NCI-H2196 (cell line): ENCODE results near the gene DHRS7C.
A peak's percentile ranks its signal among the peaks of the same experiment; 100 is the strongest.

Experiments used
- DNase-seq: peaks from one replicate; lab custom pipeline; 2025; ENCODE audit not compliant: unreplicated experiment; lab: John Stamatoyannopoulos, UW

Gene DHRS7C

DNA sequence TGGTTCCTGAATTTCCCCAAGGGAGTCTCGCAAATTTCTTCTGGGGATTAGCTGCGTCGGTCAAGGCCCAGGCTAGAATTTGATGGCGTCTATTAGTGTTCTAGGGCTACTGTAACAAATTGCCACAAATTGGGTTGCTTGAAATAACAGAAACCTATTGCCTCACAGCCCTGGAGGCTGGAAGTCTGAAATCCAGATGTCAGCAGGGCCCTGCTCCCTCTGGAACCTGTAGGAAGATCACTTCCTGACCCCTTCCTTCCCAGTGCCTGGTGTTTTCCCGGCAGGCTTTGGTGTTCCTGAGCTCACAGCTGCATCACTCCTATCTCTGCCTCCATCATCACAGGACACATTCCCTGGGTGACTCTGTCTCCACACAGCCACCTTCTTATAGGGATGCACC lies 24.4 kb downstream of the DHRS7C start:
- no peak for DNase-seq

DNA sequence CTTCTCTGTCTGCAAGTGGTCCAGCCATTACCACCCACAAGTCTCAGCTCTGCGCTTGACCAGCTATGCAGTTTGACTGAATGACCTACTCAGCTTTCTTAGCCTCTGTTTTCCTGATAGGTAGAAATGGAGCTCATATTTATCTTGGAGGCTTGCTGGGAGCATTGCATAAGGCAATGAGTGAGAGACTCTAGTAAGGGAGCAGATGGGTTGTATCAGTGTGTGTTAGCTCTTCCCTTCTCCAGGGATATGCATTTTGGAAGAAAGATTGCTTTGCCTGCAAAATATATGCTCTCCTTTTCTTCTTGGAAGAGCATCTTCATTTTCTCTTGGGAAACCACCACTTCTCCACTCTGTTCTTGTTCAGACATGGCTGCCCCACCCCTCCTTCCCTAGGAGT lies 26.1 kb downstream of the DHRS7C start:
- no peak for DNase-seq

DNA sequence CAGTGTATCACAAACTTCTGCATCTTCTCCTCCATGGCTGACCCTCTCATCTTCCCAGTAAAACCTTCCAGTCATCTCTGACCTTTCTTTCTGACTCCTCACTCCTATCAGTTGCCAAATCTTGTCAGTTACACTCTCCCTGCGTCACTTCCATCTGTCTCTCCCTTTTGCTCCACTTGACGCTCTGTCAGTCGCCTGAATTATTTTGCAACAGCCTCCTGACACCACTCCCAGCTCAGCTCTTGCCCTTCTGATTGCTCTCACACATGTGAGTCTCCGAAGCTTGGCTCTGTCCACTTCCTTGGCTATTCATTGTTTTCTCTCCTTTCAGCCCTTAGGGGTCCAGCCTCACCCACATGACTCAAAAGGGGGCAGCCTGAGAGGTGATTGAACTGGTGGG lies 27.7 kb downstream of the DHRS7C start:
- no peak for DNase-seq

DNA sequence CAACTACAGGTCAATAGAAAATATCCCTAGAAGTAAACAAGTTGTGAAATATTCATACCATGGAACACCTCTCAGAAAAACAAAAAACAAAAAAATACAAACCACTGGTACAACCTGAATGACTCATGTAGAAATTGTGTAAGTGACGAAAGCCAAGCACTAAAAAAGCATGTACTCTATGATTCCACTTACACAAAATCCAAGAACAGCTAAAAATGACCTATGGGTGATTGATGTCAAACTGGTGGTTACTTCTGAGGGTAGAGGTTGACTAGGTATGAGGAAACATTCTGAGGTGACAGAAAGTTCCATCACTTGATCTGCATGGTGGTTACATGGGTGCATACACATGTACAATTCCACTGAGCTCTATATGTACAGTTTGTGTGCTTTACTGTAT lies 31.1 kb downstream of the DHRS7C start:
- DNase-seq = no peak

DNA sequence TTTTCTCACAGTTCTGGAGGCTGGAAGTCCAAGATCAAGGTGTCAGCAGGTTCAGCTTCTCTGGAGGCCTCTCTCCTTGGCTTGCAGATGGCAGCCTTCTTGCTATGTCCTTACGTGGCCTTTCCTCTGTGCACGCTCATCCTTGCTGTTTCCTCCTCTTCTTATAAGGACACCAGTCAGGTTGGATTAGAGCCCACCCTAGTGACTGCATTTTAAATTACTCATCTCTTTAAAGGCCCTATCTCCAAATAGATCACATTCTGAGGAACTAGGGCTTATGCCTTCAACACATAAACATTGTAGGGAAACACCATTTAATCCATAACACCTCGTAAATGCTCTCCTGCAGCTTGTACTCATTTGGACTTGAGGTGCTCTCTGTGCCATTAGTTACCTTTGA lies 36.3 kb downstream of the DHRS7C start:
- DNase-seq = no peak

DNA sequence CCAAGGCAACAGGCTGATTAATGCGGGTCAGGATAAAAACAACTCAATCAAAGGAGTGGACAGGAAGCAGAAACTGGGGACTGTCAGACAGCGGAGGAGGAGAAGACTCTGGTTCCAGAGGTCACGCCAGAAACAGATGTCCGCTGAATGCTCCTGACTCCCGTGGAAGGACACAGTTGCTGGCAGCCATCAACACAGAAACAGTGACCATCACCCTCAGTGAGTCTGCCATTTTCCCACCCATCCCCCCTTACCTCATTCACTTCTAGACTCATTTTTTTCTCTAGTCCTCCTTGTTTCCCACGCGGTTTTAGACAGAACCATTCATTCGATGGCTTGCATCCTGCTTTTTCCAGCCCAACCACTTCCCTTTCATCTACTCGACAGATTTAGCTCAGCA lies 40.9 kb downstream of the DHRS7C start:
- no peak for DNase-seq

DNA sequence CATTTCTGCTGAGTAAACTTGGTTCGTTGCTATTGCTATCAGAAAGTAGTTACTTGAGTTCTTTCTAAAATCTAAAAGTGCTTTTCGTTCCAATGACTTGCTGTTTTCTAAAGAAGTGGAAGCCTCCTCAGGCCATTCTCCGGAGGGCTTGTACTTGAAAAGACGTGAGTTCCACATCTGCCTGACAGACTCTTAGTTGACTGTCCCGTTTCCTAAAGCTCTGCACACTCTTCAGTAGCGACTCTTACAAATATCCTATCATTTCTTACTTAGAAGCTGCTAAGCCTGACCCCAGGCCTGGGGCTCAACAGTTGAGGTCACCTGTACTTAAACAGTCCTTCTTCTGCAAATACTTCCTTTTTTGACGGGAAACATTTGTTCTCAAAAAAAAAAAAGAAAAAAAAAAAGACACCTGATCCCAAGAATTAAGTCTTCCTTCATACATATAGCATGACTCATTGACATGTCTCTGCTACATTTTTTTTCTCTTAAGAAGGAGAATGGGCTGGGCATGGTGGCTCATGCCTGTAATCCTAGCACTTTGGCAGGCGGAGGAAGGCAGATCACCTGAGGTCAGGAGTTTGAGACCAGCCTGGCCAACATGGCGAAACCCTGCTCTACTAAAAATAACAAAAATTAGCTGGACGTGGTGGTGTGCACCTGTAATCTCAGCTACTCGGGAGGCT lies 61.5 kb downstream of the DHRS7C start:
- DNase-seq = no peak

DNA sequence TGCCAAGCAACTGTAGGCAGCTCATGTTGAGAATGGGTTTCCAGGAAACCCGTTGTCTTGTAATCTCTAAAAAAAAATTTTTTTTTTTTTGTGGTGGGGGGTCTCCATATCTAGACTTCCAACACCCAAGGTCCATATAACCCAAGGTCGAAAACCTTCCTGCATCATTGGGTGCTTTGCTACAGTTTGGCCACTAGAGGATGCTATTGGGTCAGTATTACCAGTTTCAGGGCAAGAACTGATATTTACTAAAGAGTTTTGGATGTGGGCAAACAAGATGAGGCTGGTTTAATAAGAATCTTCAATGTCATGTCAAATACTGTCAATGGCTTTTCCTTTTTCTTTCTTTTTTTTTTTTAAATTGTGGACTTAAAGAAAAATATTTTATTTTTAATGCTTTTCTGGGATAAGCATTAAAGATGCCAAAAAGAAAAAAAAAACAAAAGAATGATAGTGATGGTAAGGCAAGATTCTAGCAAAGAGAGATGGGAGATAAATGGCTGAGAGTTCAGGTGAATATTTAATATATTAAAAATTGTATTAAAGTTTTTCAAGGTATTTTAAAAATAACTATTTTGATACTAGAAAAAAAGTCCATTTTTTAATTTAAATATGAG lies 62.2 kb downstream of the DHRS7C start:
- DNase-seq = peak; percentile 32

DNA sequence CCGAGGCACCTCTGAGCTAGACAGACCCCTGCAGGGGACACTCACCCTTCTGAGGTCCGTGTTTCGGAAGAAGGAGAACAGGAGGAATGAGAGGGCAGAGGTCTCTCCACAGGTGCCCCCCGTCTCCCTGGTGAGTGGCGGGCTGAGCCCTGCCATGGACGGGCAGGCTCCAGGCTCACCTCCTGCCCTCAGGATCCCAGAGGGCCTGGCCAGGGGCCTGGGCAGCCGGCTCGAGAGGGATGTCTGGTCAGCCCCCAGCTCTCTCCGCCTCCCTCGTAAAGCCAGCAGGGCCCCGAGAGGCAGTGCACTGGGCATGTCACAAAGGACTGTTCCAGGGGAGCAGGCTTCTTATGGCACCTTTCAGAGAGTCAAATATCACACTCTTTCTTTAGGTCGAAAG lies 62.8 kb downstream of the DHRS7C start:
- no peak for DNase-seq

DNA sequence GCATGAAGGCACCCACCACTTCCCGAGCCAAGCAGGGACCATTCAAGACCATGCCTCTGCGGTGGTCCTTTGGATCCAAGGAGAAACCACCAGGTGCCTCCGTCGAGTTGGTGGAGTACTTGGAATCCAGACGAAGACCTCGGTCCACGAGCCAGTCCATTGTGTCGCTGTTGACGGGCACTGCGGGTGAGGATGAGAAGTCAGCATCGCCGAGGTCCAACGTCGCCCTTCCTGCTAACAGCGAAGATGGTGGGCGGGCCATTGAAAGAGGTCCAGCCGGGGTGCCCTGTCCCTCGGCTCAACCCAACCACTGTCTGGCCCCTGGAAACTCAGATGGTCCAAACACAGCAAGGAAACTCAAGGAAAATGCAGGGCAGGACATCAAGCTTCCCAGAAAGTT lies 63.4 kb downstream of the DHRS7C start:
- DNase-seq = no peak

DNA sequence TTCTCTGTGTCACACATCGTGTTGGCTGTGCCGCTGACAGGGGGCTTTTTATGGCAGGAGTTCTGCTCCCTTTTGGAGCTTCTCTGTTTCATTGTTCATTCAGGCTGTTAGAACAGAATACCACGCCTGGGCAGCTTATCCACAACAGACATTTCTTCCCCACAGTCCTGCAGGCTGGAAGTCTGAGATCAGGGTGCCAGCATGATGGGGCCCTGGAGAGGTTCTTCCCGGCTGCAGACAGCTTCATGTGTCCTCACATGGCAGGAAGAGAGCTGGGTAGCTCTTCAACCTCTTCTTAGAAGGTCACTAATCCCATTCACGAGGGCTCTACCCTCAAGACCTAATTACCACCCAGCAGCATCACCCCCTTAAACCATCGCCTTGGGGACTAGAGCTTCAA lies 65.1 kb downstream of the DHRS7C start:
- DNase-seq = no peak

DNA sequence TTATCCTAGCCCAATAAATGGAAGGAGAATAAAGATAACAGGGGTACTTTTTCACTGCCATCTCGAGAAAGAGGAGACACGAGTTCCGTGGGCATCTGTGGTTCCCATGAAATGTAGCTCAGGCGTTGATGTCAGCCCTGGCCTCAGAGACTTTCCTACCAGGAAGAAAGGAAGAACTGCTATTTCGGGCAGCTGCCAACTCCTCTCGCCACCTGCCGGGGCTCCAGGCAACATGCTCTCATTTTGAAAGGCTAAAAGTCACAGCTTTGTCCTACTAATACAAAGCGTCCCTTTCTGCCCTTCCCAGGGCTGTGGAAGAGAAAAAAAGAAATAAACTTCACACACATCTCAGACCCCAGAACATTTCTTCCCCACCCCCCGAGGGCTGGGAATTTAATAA lies 65.8 kb downstream of the DHRS7C start:
- peak; percentile 16 for DNase-seq
